Measurements from ENCODE around the gene HERC2.

The HERC2 gene

DNA sequence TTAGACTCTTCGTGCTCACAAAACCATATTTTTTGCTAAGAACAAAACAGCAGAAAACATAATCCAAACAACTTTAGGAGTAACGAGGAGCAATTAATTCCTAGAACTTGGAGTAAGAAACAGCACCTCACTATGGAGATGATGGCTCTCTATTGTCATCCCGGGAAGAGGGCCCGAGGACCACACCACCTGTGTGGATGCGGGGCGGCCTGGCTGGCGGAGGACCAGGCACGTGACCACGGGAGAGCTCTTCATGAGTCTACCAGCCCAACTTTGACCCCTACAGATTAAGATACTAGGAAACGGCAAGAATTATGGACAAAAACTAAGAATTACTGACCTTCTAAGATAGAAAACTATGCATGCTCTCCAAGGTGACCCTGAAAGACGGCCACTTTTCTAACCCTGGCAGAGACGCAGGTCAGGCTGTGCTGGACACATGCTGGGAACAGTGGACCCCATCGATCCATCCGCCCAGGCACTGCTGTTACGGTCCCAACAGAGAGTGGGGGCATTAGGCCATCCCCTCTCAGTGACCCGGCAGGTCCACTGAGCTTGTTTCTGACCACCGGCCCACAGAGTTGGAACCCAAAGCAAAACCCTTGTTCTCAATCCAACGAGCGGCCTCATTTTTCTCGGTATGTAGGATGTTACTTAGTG lies 209.7 kb downstream of the HERC2 start:
- Histone ChIP-seq H3K4me1 (ENCODE audit: insufficient read depth, low read length) (no peaks in the 10 kb centered on the region), H3K27ac (ENCODE audit: low read length) (no peak overlapping the region), H3K79me2 (ENCODE audit: insufficient read depth, low read length) (no peaks in the 10 kb centered on the region), H3K4me2 (ENCODE audit: insufficient read depth, low read length) (no peak overlapping the region), H3K36me3 (ENCODE audit: insufficient read depth, low read length) (peaks cover 57% of the 10 kb centered on the region), H3K4me3 (ENCODE audit: low read depth in 1 of 2, low read length in 2 of 2) (no peak overlapping the region), H3K9ac (ENCODE audit: low read depth, low read length) (no peak overlapping the region), H3K9me3 (ENCODE audit: insufficient read depth, low read length, severe bottlenecking) (no peaks in the 10 kb centered on the region), H2AFZ (ENCODE audit: low read depth, low read length) (no peak overlapping the region), H3K27me3 (ENCODE audit: insufficient read depth, low read length, poor library complexity) (no peaks in the 10 kb centered on the region), H4K20me1 (ENCODE audit: insufficient read depth, low read length) (no peaks in the 10 kb centered on the region; the same call in 1 of the 2 replicates)
- ATAC-seq (ENCODE audit: insufficient read depth, low read depth) (no peak), DNase-seq (no peak)
- TF ChIP-seq, protein P1, sequence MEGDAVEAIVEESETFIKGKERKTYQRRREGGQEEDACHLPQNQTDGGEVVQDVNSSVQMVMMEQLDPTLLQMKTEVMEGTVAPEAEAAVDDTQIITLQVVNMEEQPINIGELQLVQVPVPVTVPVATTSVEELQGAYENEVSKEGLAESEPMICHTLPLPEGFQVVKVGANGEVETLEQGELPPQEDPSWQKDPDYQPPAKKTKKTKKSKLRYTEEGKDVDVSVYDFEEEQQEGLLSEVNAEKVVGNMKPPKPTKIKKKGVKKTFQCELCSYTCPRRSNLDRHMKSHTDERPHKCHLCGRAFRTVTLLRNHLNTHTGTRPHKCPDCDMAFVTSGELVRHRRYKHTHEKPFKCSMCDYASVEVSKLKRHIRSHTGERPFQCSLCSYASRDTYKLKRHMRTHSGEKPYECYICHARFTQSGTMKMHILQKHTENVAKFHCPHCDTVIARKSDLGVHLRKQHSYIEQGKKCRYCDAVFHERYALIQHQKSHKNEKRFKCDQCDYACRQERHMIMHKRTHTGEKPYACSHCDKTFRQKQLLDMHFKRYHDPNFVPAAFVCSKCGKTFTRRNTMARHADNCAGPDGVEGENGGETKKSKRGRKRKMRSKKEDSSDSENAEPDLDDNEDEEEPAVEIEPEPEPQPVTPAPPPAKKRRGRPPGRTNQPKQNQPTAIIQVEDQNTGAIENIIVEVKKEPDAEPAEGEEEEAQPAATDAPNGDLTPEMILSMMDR (IDR thresholded peaks at IDR 0.05; ENCODE audit: borderline replicate concordance, extremely low read depth, low read length, poor library complexity, severe bottlenecking) = no peak
- TF ChIP-seq EZH2 (IDR thresholded peaks at IDR 0.05; ENCODE audit: borderline replicate concordance, low read depth, low read length, severe bottlenecking) = no peak

- no peak overlapping the region for H3K9ac ChIP-seq (ENCODE audit: low read depth, low read length)
- H3K27me3 ChIP-seq (ENCODE audit: insufficient read depth, low read length, poor library complexity) = no peaks in the 10 kb centered on the region
- DNase-seq (no peak), ATAC-seq (ENCODE audit: insufficient read depth, low read depth) (no peak)
- H3K36me3 ChIP-seq (ENCODE audit: insufficient read depth, low read length) = peaks cover 50% of the 10 kb centered on the region
- H3K4me1 ChIP-seq (ENCODE audit: insufficient read depth, low read length) = no peaks in the 10 kb centered on the region
- H3K4me2 ChIP-seq (ENCODE audit: insufficient read depth, low read length) = no peak overlapping the region
- H3K27ac ChIP-seq (ENCODE audit: low read length) = no peak overlapping the region
- no peak overlapping the region for H3K4me3 ChIP-seq (ENCODE audit: low read depth in 1 of 2, low read length in 2 of 2)
- H3K79me2 ChIP-seq (ENCODE audit: insufficient read depth, low read length) = no peaks in the 10 kb centered on the region
- no peaks in the 10 kb centered on the region for H3K9me3 ChIP-seq (ENCODE audit: insufficient read depth, low read length, severe bottlenecking)
- H4K20me1 ChIP-seq (ENCODE audit: insufficient read depth, low read length) = no peaks in the 10 kb centered on the region; the same call in 1 of the 2 replicates
- H2AFZ ChIP-seq (ENCODE audit: low read depth, low read length) = no peak overlapping the region
- TF ChIP-seq EZH2 (IDR thresholded peaks at IDR 0.05; ENCODE audit: borderline replicate concordance, low read depth, low read length, severe bottlenecking) = no peak
- TF ChIP-seq, protein P1 (IDR thresholded peaks at IDR 0.05; ENCODE audit: borderline replicate concordance, extremely low read depth, low read length, poor library complexity, severe bottlenecking) = no peak
These were observed 210.4 kb downstream of the HERC2 start for GRCh38 chr15:28111543-28111942.

GRCh38 chr15:28110481-28110881 lies 211.5 kb downstream of the HERC2 start:
- no peak overlapping the region for H2AFZ ChIP-seq (ENCODE audit: low read depth, low read length)
- H3K4me1 ChIP-seq (ENCODE audit: insufficient read depth, low read length) = no peaks in the 10 kb centered on the region
- no peaks in the 10 kb centered on the region for H3K9me3 ChIP-seq (ENCODE audit: insufficient read depth, low read length, severe bottlenecking)
- H3K9ac ChIP-seq (ENCODE audit: low read depth, low read length) = no peak overlapping the region
- ATAC-seq (ENCODE audit: insufficient read depth, low read depth) (no peak), DNase-seq (no peak)
- no peak overlapping the region for H3K27ac ChIP-seq (ENCODE audit: low read length)
- TF ChIP-seq, protein P1 (IDR thresholded peaks at IDR 0.05; ENCODE audit: borderline replicate concordance, extremely low read depth, low read length, poor library complexity, severe bottlenecking) = no peak
- no peak for TF ChIP-seq EZH2 (IDR thresholded peaks at IDR 0.05; ENCODE audit: borderline replicate concordance, low read depth, low read length, severe bottlenecking)
- no peak overlapping the region for H3K4me3 ChIP-seq (ENCODE audit: low read depth in 1 of 2, low read length in 2 of 2)
- peaks cover 43% of the 10 kb centered on the region for H3K36me3 ChIP-seq (ENCODE audit: insufficient read depth, low read length)
- no peaks in the 10 kb centered on the region; the same call in 1 of the 2 replicates for H4K20me1 ChIP-seq (ENCODE audit: insufficient read depth, low read length)
- H3K4me2 ChIP-seq (ENCODE audit: insufficient read depth, low read length) = no peak overlapping the region
- H3K79me2 ChIP-seq (ENCODE audit: insufficient read depth, low read length) = no peaks in the 10 kb centered on the region
- H3K27me3 ChIP-seq (ENCODE audit: insufficient read depth, low read length, poor library complexity) = no peaks in the 10 kb centered on the region

Measured in DND-41 (cell line).